SK-N-SH (cell line): ENCODE measurements around the gene HBA2.

Experiments
- CTCF ChIP-seq: fragments of 200-600 bp; sonication (generic); IDR thresholded peaks from 2 replicates; pipeline ENCODE4 v1.6.1; 2017; ENCODE audit warnings: antibody characterized with exemption, mild to moderate bottlenecking, moderate library complexity
- RXRA ChIP-seq: IDR thresholded peaks from 2 replicates; pipeline ENCODE4 v1.4.0; 2012; ENCODE audit warnings: low read depth, mild to moderate bottlenecking, borderline replicate concordance

GRCh38 chr16:170788-171187 lies 1.9 kb upstream of the HBA2 start:
- TF ChIP-seq RXRA: no peak
- no peak for TF ChIP-seq CTCF
